GM19238 (cell line): Measurements from ENCODE around the gene TMEM120A.
A peak's percentile ranks its signal among the peaks of the same experiment; 100 is the strongest.

Source experiments
- DNase-seq: peaks from one replicate; pipeline ENCODE4 v3.0.0; 2011; ENCODE audit warnings: low spot score; ENCODE audit not compliant: insufficient read length

The TMEM120A gene

DNA sequence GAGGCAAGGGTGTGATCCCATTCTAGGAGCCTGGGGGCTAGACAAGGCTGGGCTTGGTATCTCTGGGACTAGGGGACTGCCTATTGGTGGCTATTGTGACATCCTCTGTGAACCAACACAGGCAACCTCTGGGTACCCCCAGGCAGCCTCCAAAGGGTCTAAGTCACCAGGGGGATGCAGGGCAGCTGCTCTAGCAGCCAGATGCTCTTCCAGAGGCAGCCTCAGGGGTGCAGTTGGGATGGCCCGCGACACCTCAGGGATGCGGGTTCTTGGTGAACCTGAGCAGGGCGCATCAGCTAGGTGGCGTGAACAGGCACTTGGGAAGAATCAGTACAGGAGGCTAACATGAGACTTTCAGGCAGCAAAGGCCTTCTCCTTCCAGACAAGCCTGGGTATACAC lies 1.6 kb upstream of the TMEM120A start:
- no peak for DNase-seq

DNA sequence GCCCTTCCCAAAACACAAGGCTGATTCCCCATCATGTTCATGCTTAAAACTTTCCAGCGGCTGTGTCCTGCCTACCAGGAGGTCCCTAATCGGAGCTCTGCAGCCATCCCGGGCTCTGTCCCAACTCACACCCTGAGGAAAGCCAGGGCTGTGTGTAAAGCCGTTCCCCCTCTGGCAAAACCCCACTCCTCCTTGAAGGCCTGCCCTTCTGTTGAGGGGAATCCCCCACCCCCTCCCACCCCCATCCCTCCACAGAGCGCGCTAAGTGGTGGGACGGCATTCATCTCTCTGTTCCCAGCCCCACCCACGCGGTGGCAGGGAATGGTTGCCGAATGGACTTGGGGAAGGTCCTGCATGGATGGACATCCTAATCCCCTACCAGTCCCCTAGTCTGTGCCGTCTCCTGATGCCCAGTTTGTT lies 667 bp upstream of the TMEM120A start:
- DNase-seq: no peak

DNA sequence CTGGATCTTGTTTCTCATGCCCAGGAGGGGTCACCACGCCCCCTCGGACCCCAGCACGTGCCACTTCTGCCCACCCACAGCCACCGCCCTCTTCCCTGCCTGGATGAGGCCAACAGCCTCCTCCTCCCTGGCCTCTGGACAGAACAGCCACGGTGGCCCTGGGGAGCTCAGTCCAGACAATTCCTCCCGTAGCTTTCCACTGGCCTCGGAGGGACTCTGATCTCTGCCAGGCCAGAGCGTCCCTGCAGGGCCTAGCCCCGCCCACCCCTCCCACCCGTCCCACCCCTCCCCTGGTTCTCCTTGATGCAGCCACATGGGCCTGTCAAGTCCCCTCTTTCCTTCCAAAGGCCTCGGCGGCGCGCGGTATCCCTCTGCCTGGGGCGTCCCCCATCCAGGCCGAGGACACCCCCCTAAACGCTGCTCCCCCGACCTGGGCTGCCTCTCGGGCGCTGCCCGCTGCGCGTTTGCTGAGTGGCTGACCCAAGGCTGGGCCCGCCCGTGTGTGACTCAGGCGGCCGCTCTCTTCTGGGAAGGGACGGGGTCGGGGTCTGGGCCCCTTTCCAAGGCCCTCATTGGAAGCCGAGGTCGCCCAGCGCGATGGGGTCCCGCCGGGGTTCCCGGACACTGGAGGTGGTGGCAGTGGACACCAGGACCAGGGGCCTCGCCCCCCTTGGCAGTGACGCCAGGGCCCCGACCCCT lies 557 bp downstream of the TMEM120A start:
- DNase-seq: peak; percentile 54

GRCh38 chr7:75992083-75992755 lies 2.2 kb downstream of the TMEM120A start:
- no peak for DNase-seq

DNA sequence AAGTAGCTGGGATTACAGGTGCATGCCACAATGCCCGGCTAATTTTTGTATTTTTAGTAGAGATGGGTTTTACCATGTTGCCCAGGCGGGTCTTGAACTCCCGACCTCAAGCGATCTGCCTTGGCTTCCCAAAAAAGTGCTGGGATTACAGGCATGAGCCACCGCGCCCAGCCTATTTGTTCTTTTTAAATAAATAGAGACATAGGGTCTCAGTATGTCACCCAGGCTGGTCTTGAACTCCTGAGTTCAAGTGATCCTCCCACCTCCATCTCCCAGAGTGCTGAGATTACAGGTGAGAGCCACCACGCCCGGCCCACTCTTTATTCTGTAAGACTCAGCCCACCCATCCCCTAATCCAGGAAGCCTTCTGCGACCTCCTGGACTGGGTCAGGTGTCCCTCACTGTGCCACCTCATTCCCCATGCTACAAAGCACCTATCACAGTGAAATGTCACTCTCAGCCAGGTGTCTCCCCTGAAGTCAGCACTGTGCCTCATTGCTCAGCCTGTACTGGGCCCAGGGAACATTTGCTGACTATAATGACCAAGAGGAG lies 2.8 kb downstream of the TMEM120A start:
- no peak for DNase-seq

- no peak for DNase-seq
These were observed 4.7 kb downstream of the TMEM120A start for GRCh38 chr7:75989500-75990388.

GRCh38 chr7:75988568-75989499 lies 5.6 kb downstream of the TMEM120A start:
- DNase-seq: no peak

DNA sequence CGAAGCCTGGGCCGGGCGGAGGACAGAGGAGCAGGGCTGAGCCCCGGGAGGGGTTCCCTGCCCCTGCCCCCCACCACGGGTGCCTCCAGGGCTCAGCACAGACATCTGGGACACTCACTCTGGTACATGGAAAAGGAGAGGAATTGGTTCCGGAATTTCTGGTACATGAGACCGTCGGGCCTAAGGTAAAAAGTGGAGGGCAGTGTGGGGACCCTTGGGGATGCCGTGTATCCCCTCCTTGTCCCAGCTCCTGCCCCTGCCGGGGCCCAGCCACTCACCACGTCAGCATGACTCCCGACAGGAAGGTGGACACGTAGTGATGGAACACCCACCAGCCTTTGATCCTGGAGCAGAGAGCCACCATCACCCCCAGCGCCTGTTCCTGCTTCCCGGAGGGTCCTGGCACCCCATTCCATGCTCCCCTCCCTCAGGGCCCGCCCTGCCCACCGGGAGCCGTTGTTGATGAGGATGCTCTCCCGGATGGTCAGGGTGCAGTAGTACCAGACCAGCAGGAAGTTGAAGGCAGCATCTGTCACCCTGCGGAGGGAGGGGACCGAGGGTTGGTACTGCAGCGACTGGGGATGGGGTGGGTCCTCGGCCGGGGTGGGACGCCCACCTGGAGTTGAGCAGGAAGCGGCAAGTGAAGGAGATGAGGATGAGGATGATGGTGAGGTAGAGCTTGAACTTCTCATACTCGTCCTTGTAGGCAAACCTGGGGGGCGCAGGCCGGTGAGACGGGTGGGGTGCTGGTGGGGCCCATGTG lies 6.4 kb downstream of the TMEM120A start:
- DNase-seq: no peak

GRCh38 chr7:75987026-75987804 lies 7.2 kb downstream of the TMEM120A start:
- DNase-seq: no peak

- DNase-seq: no peak
These were observed 8.1 kb downstream of the TMEM120A start for GRCh38 chr7:75986147-75986781.

DNA sequence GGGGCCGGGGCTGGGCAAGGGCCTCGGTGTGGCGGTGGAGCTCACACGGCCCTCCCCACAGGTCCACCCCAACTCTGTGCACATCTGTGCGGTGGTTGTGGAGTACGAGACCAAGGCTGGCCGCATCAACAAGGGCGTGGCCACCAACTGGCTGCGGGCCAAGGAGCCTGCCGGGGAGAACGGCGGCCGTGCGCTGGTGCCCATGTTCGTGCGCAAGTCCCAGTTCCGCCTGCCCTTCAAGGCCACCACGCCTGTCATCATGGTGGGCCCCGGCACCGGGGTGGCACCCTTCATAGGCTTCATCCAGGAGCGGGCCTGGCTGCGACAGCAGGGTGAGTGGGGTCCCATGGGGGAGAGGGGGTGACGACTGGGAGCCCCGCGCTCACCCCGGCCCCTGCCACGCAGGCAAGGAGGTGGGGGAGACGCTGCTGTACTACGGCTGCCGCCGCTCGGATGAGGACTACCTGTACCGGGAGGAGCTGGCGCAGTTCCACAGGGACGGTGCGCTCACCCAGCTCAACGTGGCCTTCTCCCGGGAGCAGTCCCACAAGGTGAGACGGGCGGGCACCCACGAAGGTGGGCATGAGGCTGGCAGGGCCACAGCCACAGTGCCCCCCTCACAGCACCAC lies 8.8 kb downstream of the TMEM120A start:
- DNase-seq: no peak

- DNase-seq: no peak
These were observed 9.3 kb downstream of the TMEM120A start for GRCh38 chr7:75985009-75985517.

DNA sequence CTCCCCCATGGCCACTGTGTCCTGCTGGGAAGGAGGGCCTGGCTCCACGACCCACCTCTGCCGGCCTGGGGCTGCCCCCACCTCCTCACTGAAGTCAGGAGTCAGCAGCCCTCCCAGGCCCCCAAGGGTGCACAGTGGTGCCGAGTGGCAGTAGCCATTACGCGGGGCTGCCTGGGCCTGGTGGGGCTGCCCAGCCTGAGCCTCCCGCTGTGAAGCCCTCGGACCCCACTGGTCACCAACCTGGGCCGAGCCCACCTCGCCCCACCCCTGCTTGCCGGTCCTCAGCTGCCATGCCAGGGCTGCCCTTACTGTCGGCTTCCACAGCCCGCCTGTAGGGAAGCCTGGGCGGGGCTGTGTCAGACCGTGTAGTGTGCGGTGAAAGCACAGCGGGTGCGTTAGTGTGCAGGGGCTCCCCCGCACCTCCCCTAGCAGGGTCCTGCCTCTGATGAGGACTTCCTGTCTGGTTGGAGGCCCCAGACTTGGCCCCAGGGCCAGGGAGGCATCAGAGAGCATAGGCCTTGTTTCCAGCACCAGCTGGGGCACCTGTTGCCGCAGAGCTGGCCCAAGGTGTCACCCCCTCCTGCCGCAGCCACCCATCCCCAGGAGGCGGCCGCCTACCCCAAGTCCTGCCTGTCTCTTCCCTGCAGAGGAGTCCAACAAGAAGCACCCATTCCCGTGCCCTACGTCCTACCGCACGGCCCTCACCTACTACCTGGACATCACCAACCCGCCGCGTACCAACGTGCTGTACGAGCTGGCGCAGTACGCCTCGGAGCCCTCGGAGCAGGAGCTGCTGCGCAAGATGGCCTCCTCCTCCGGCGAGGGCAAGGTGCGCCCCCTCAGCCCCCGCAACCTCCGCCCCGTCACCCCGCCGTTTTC lies 10.0 kb downstream of the TMEM120A start:
- no peak for DNase-seq

DNA sequence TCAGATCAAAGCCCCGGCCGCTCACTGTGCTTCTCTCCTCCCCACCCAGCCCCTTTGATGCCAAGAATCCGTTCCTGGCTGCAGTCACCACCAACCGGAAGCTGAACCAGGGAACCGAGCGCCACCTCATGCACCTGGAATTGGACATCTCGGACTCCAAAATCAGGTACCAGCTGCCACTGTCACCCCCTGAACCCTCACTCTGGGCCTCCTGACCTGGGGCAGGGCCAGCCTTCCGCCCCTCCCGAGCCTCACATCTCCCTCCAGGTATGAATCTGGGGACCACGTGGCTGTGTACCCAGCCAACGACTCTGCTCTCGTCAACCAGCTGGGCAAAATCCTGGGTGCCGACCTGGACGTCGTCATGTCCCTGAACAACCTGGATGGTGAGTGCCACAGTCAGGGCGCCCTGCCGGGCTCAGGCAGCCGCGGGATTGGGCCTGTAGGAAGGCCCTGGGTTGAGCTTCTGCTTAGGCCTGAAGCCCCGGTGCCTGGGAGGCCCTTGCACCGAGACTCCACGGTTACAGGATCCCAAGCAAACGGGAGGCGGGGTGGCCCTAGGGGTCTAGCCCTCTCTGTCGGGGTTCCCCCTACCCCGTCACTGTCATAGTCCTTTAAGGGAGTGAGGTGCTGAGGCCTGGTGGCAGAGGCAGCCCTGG lies 10.8 kb downstream of the TMEM120A start:
- no peak for DNase-seq

- DNase-seq: no peak
These were observed 11.9 kb downstream of the TMEM120A start for GRCh38 chr7:75982306-75983064.
